ENCODE data around the gene FOLR2.
"Not testable (repeated sequence)": the region's sequence is repeated elsewhere in the genome, so short reads cannot be mapped to it uniquely, and the experiment has no call there.

Gene FOLR2

GRCh38 chr11:72188267-72188666 is 28.3 kb upstream of the FOLR2 start:
- H3K27ac ChIP-seq: no peak overlapping the region
- TF ChIP-seq CTCF (conservative IDR thresholded peaks at IDR 0.05): no peak

GRCh38 chr11:72189455-72190250 is 26.9 kb upstream of the FOLR2 start:
- TF ChIP-seq CTCF (conservative IDR thresholded peaks at IDR 0.05): no peak
- H3K27ac ChIP-seq: no peak overlapping the region

GRCh38 chr11:72190631-72191071 is 25.9 kb upstream of the FOLR2 start:
- no peak overlapping the region for H3K27ac ChIP-seq
- no peak for TF ChIP-seq CTCF (conservative IDR thresholded peaks at IDR 0.05)

- no peak for TF ChIP-seq CTCF (conservative IDR thresholded peaks at IDR 0.05)
- H3K27ac ChIP-seq: no peak within 1 kb of the TSS
These were observed 24.6 kb upstream of the FOLR2 start, which contains the start of gene FOLR1 for GRCh38 chr11:72191961-72192381. FOLR1 (plus strand) TSS chr11:72192140; CDS start chr11:72192174, 34 bp downstream.

GRCh38 chr11:72195518-72196270 is 20.9 kb upstream of the FOLR2 start:
- TF ChIP-seq CTCF (conservative IDR thresholded peaks at IDR 0.05): no peak
- H3K27ac ChIP-seq: no peak overlapping the region

GRCh38 chr11:72201445-72201844 is 15.1 kb upstream of the FOLR2 start:
- H3K27ac ChIP-seq: not testable (repeated sequence)

- H3K27ac ChIP-seq: no peak overlapping the region
- TF ChIP-seq CTCF (conservative IDR thresholded peaks at IDR 0.05): no peak
These were observed 14.0 kb upstream of the FOLR2 start for GRCh38 chr11:72202571-72202970.
